Brain microvascular endothelial cell (primary cell): ENCODE results near the gene SLC43A3.

Experiments used
- DNase-seq: peaks from one replicate; pipeline ENCODE4 v3.0.0-alpha.2; 2020
- H3K27ac ChIP-seq: fragments of 250-450 bp; sonication (Bioruptor Pico); 2 replicates; pipeline ENCODE4 v1.5.1; 2020; ENCODE audit warnings: mild to moderate bottlenecking, moderate library complexity
- H3K27me3 ChIP-seq: fragments of 250-450 bp; sonication (Bioruptor Pico); replicated peaks from 2 replicates; pipeline ENCODE4 v1.5.1; 2020; ENCODE audit warnings: mild to moderate bottlenecking
- H3K36me3 ChIP-seq: fragments of 250-450 bp; sonication (Bioruptor Pico); replicated peaks from 2 replicates; pipeline ENCODE4 v1.5.1; 2020; ENCODE audit warnings: mild to moderate bottlenecking
- H3K4me3 ChIP-seq: 2 replicates; pipeline ENCODE4 v1.5.1; 2011; ENCODE audit warnings: low read depth, mild to moderate bottlenecking, control low read depth, low read length, moderate library complexity
- CTCF ChIP-seq: IDR thresholded peaks from 2 replicates; pipeline ENCODE4 v1.5.1; 2011; ENCODE audit warnings: low read depth, mild to moderate bottlenecking, moderate library complexity, low read length, control low read depth, inconsistent platforms; ENCODE audit errors: missing control alignments
- in situ Hi-C: cut with HindIII; loops from 2 replicates; pipeline ENCODE4 v1.10.0; 2017; ENCODE audit warnings: low sequenced_read_pairs, low pct_ligation_motif_present

Gene SLC43A3

DNA sequence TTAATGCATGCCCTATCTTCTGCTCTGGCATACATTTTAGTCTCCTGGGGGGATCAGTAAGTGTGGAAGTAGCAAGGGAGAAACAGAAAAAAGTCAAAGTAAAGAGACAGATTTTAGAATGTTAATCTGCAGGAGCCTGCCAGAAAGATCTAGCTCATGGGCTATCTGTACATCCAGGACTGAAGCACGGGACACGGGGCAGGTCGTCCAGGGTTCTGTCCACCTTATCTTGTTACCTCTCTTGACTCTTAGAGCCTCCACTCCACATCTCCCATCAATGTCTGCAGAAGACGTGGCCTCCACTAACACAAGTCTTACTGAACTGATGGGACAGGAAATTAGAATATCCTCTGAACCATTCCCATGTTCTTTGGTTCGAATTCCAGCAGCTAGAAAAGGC, 1.7 kb upstream of the SLC43A3 start:
- Histone ChIP-seq H3K36me3 (peaks cover 5% of the 10 kb centered on the region), H3K4me3 (no peak overlapping the region), H3K27ac (no peak overlapping the region), H3K27me3 (no peaks in the 10 kb centered on the region)
- no peak for DNase-seq
- TF ChIP-seq CTCF, result no peak
- in situ Hi-C loops, result no loop called here

GRCh38 chr11:57427727-57428082, 784 bp upstream of the SLC43A3 start:
- Histone ChIP-seq H3K4me3 (no peak overlapping the region), H3K27ac (no peak overlapping the region), H3K27me3 (no peaks in the 10 kb centered on the region), H3K36me3 (peaks cover 7% of the 10 kb centered on the region)
- no peak for TF ChIP-seq CTCF
- no peak for DNase-seq
- in situ Hi-C loops, result no loop called here

GRCh38 chr11:57426439-57426928, 437 bp downstream of the SLC43A3 start:
- H3K4me3 ChIP-seq, result peak overlapping the region; percentile 50
- TF ChIP-seq CTCF, result no peak
- H3K36me3 ChIP-seq, result peaks cover 7% of the 10 kb centered on the region
- DNase-seq, result no peak
- peak overlapping the region; percentile 65 for H3K27ac ChIP-seq
- in situ Hi-C loops, result no loop called here
- no peaks in the 10 kb centered on the region for H3K27me3 ChIP-seq

- Histone ChIP-seq H3K36me3 (peaks cover 7% of the 10 kb centered on the region), H3K27ac (no peak overlapping the region), H3K4me3 (peak overlapping the region; percentile 50), H3K27me3 (no peaks in the 10 kb centered on the region)
- no peak for DNase-seq
- no peak for TF ChIP-seq CTCF
- in situ Hi-C loops, result no loop called here
Observed at GRCh38 chr11:57425565-57426438, 1.1 kb downstream of the SLC43A3 start.

DNA sequence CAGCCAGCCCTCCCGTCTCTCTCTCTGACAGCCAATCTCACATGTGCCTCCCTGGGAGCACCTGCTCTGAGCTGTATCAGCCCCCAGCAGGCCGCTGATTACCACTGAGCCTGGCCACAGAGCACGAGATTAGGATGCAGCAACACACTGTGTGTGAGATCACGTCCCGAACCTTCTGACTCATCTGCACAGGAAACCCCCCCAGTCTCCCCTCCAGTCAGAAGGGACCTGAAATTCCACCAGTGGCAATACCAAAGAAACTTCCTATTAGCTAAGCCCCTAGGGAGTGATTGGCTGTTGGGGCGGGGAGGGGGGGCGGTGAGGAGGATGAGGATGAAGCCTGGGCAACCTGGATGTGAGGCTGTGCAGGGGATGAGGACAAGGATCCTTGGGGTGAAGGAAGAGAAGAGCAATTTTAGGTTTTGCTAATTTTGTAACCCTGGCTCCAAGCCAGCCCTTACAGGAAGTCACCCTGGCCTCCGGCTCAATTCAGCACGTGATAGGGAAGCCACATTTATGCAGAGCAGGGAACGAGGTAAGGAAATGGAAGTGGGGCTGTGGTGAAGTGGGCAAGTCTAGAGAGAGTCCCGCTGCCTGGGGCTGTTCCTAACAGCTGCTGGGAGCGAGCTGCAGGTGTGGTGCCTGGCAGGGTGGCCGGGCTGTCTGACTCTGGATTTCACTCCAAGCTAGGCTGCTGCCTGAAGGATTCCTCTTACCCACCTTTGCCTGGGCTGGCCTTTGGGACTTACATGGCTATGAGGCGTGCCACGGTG, 1.9 kb downstream of the SLC43A3 start:
- H3K27me3 ChIP-seq, result no peaks in the 10 kb centered on the region
- in situ Hi-C loops, result no loop called here
- peaks cover 9% of the 10 kb centered on the region for H3K36me3 ChIP-seq
- peak overlapping the region; percentile 3 for H3K4me3 ChIP-seq
- peak; percentile 87 for DNase-seq
- H3K27ac ChIP-seq, result peak overlapping the region; percentile 46
- no peak for TF ChIP-seq CTCF
